Left colon (tissue), 2 donors: ENCODE measurements around the gene LATS1. TPM values are rescaled to one million over a fixed set of nuclear protein-coding genes. Genes with fewer than 3 reads are reported as not detected.
"Not testable (repeated sequence)": the region's sequence is repeated elsewhere in the genome, so short reads cannot be mapped to it uniquely, and the experiment has no call there.

Experiments used
- ATAC-seq: fragments of 200-7000 bp; cut with Tn5 transposase; one replicate; pipeline ENCODE4 v1.9.1; 2020; ENCODE audit warnings: mild to moderate bottlenecking, moderate library complexity
- DNase-seq, 2 donors: peaks; one replicate each; pipeline ENCODE4 v3.0.0-alpha.2; 2020
- intact Hi-C, 2 donors: fragments of 100-400 bp; cut with DNase I in 1 of 2; cut with micrococcal nuclease in 1 of 2; formaldehyde crosslinking; loops; one replicate each; pipeline versions ENCODE4 v1.11.2 to v1.14.0; 2022; cut with DNase I, micrococcal nuclease
- long read RNA-seq: library from polyadenylated mRNA; unstranded; transcript quantifications from one replicate; pipeline ENCODE4 v2.0.0, GENCODE V29; 2021
- total RNA-seq, 2 donors: library from RNA; stranded (reverse); fragmentation: NEBNext Ultra II Directional; extraction: Animal tissue kit (Norgen Biotek cat#: 25700); gene quantifications; one replicate each; pipeline ENCODE4 v1.2.1, GENCODE V29; 2021
- donor health status: DM: no; HTN: no; CAD: no.
- donor health status: DM: yes; HTN: yes; CAD: no.

Gene LATS1
- 10 to 100 TPM; 21.7 to 22.7 TPM for total RNA-seq
- long read RNA-seq: 0 reads

- peak; percentile 87 for ATAC-seq
- peak; percentile 89 to 93 for DNase-seq
- intact Hi-C loops: loop anchor here in 1 of 2 donors (10.0 kb wide), 1 partner anchor 207 kb away; the partner anchor contains the start of gene RAET1G
These were observed at the start of gene LATS1 for GRCh38 chr6:149717588-149718458. TSS of gene LATS1 (minus strand) at chr6:149718101. CDS start at chr6:149702126, 15,975 bp downstream.

- DNase-seq (no peak), ATAC-seq (peak; percentile 76)
- intact Hi-C loops: no loop called here
These were observed 48.4 kb upstream of the LATS1 start for GRCh38 chr6:149766156-149766769.

- intact Hi-C loops: no loop called here
- DNase-seq: no peak
- ATAC-seq: no peak
These were observed 46.0 kb upstream of the LATS1 start for GRCh38 chr6:149763866-149764265.

GRCh38 chr6:149761438-149761837 lies 43.5 kb upstream of the LATS1 start:
- intact Hi-C loops: no loop called here
- DNase-seq (no peak), ATAC-seq (no peak)

GRCh38 chr6:149756261-149756636 lies 38.3 kb upstream of the LATS1 start:
- no peak for ATAC-seq
- DNase-seq: no peak
- intact Hi-C loops: no loop called here

- intact Hi-C loops: no loop called here
- DNase-seq (no peak), ATAC-seq (peak; percentile 100)
These were observed 37.7 kb upstream of the LATS1 start for GRCh38 chr6:149755300-149756260.

- intact Hi-C loops: no loop called here
- DNase-seq: no peak
- no peak for ATAC-seq
These were observed 36.6 kb upstream of the LATS1 start for GRCh38 chr6:149754548-149754947.

- intact Hi-C loops, ATAC-seq, DNase-seq: not testable (repeated sequence)
These were observed 35.4 kb upstream of the LATS1 start for GRCh38 chr6:149753374-149753637.

- intact Hi-C loops: no loop called here
- ATAC-seq: no peak
These were observed 34.9 kb upstream of the LATS1 start for GRCh38 chr6:149752600-149753373.

GRCh38 chr6:149751920-149752319 lies 34.0 kb upstream of the LATS1 start:
- intact Hi-C loops, DNase-seq, ATAC-seq: not testable (repeated sequence)

More at GRCh38 chr6:149752600-149753373, 34.9 kb upstream of the LATS1 start:
- no peak for DNase-seq

- DNase-seq: no peak
- intact Hi-C loops: no loop called here
- no peak for ATAC-seq
These were observed 33.3 kb upstream of the LATS1 start for GRCh38 chr6:149751239-149751638.

- peak; percentile 62 to 68 for DNase-seq
- ATAC-seq: peak; percentile 26
- intact Hi-C loops: no loop called here
These were observed 32.3 kb upstream of the LATS1 start for GRCh38 chr6:149750136-149750609.

- DNase-seq (peak; percentile 90 to 91), ATAC-seq (peak; percentile 95)
- intact Hi-C loops: no loop called here
These were observed 31.8 kb upstream of the LATS1 start, which contains the start of gene PCMT1 for GRCh38 chr6:149749594-149750135. TSS of gene PCMT1 (plus strand) at chr6:149749741. CDS start at chr6:149749902, 161 bp downstream.

GRCh38 chr6:149749082-149749593 lies 31.2 kb upstream of the LATS1 start:
- DNase-seq, intact Hi-C loops: not testable (repeated sequence)
- ATAC-seq: peak; percentile 48

- intact Hi-C loops: no loop called here
- DNase-seq: peak; percentile 94 to 97
- peak; percentile 69 for ATAC-seq
These were observed 28.4 kb upstream of the LATS1 start, which contains the start of gene NUP43 for GRCh38 chr6:149746147-149746946. TSS of gene NUP43 (minus strand) at chr6:149746529. CDS start at chr6:149746495, 34 bp downstream.

GRCh38 chr6:149745252-149745651 lies 27.4 kb upstream of the LATS1 start:
- DNase-seq, intact Hi-C loops, ATAC-seq: not testable (repeated sequence)

- DNase-seq (no peak), ATAC-seq (no peak)
- intact Hi-C loops: no loop called here
These were observed 17.0 kb upstream of the LATS1 start for GRCh38 chr6:149734915-149735314.
